Suprapubic skin (tissue), 4 donors: ENCODE results near the gene BCL11A.

Experiments used
- POLR2A ChIP-seq, 2 donors: fragments of 450-650 bp; IDR thresholded peaks; one replicate each; pipeline ENCODE4 v1.6.1; 2017; ENCODE audit warnings: antibody characterized with exemption in 2 of 2, mild to moderate bottlenecking in 2 of 2, moderate library complexity in 2 of 2
- POLR2AphosphoS5 ChIP-seq, 3 donors: sonication (generic); formaldehyde crosslinking; IDR thresholded peaks; one replicate each; pipeline ENCODE4 v1.6.1; 2017; ENCODE audit warnings: antibody characterized with exemption in 3 of 3
- TF ChIP-seq, protein P1 (sequence below), 2 donors: fragments of 200-600 bp in 1 of 2; fragments of 450-650 bp in 1 of 2; sonication (generic) in 1 of 2; IDR thresholded peaks; one replicate each; pipeline ENCODE4 v1.5.1; 2016 to 2019; ENCODE audit warnings: antibody characterized with exemption in 2 of 2, mild to moderate bottlenecking in 1 of 2, moderate library complexity in 1 of 2

DNA sequence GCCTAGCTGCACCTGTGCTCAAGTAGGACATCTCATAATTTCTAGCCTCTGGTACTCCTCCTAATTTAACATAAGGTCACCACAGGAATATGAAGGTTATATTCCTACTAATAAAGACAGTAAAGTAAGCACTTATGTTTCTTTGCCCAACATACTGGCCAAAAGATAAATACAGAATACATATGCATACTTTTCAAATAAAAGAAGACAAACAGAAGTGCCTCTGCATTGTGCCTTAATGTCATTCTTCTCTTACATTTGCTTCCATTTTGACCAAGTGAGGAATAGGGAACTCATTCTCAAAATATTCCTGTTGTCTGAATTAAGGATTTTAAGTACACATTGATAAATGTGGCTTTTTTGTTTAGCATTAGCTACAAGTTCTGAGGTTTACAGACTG lies 5.6 kb downstream of the BCL11A start:
- TF ChIP-seq POLR2A (IDR thresholded peaks at IDR 0.05) (no peak), POLR2AphosphoS5 (IDR thresholded peaks at IDR 0.05) (no peak)
- TF ChIP-seq, protein P1, sequence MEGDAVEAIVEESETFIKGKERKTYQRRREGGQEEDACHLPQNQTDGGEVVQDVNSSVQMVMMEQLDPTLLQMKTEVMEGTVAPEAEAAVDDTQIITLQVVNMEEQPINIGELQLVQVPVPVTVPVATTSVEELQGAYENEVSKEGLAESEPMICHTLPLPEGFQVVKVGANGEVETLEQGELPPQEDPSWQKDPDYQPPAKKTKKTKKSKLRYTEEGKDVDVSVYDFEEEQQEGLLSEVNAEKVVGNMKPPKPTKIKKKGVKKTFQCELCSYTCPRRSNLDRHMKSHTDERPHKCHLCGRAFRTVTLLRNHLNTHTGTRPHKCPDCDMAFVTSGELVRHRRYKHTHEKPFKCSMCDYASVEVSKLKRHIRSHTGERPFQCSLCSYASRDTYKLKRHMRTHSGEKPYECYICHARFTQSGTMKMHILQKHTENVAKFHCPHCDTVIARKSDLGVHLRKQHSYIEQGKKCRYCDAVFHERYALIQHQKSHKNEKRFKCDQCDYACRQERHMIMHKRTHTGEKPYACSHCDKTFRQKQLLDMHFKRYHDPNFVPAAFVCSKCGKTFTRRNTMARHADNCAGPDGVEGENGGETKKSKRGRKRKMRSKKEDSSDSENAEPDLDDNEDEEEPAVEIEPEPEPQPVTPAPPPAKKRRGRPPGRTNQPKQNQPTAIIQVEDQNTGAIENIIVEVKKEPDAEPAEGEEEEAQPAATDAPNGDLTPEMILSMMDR (IDR thresholded peaks at IDR 0.05): no peak
